NB4 (cell line): Measurements from ENCODE around the gene WDFY4.

ENCODE experiments used
- CTCF ChIP-seq: IDR thresholded peaks from one replicate; pipeline ENCODE4 v1.5.1; 2012; ENCODE audit warnings: low read depth, low read length
- MAX ChIP-seq: IDR thresholded peaks from 2 replicates; pipeline ENCODE4 v1.6.1; 2011; ENCODE audit warnings: low read depth, low read length
- POLR2A ChIP-seq: IDR thresholded peaks from 2 replicates; pipeline ENCODE4 v1.6.1; 2011; ENCODE audit warnings: mild to moderate bottlenecking; ENCODE audit not compliant: insufficient read length; ENCODE audit errors: extremely low read depth

DNA sequence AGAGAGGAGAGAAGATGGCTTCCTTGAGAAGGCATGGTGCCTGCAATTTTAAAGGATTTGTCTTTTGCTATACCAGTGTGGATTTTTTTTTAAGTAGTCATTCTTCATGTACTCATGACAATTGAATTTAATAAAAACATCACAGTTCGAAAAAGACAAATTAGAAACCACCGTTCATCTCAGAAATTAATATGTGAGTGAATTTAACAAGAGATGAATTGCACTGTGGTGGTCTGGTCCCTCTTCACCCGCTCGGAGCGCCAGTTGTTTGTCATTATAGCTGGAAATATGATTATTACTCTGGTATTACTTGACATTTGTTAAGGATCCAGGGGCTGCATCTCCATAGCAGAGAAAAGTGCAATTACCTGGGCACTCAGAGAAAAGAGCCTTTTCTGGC is 163.0 kb downstream of the WDFY4 start:
- TF ChIP-seq POLR2A (no peak), CTCF (no peak), MAX (no peak)
